Activated CD4-positive, alpha-beta T cell treated with anti-CD3 and anti-CD28 coated beads for 36 hours (primary cell): ENCODE data around the gene LHX6. TPM values are rescaled to one million over a fixed set of nuclear protein-coding genes. Genes with fewer than 3 reads are reported as not detected.

Source experiments
- ATAC-seq: fragments of 200-7000 bp; cut with Tn5 transposase; one replicate; pipeline ENCODE4 v1.10.0; 2021; ENCODE audit warnings: mild to moderate bottlenecking, moderate library complexity
- CTCF ChIA-PET: fragments of 350-600 bp; sonication (Branson Sonifier 250); formaldehyde crosslinking; loops from one replicate; lab custom pipeline; 2021; ENCODE audit warnings: antibody characterized with exemption; lab: Charles Lee
- POLR2A ChIA-PET: fragments of 350-600 bp; sonication (Branson Sonifier 250); formaldehyde crosslinking; loops from one replicate; lab custom pipeline; 2021; ENCODE audit warnings: antibody characterized with exemption, inconsistent platforms; lab: Charles Lee
- DNase-seq: peaks from one replicate; pipeline ENCODE4 v3.0.0-alpha.2; 2020
- H3K27ac Mint-ChIP-seq: one replicate; pipeline ENCODE4 v1.8.0; 2021; ENCODE audit warnings: mixed read lengths
- H3K27me3 Mint-ChIP-seq: one replicate; pipeline ENCODE4 v1.8.0; 2021; ENCODE audit warnings: mixed read lengths
- H3K36me3 Mint-ChIP-seq: one replicate; pipeline ENCODE4 v1.8.0; 2021; ENCODE audit warnings: low read depth, mixed read lengths
- H3K4me1 Mint-ChIP-seq: one replicate; pipeline ENCODE4 v1.8.0; 2021; ENCODE audit warnings: mixed read lengths
- H3K4me3 Mint-ChIP-seq: one replicate; pipeline ENCODE4 v1.8.0; 2021; ENCODE audit warnings: mild to moderate bottlenecking, moderate library complexity, mixed read lengths
- H3K9me3 Mint-ChIP-seq: one replicate; pipeline ENCODE4 v1.8.0; 2021; ENCODE audit warnings: low read depth, mixed read lengths
- intact Hi-C, 2 experiments: fragments of 100-400 bp; cut with DNase I in 1 of 2; cut with micrococcal nuclease in 1 of 2; formaldehyde crosslinking; loops; one replicate each; pipeline versions ENCODE4 v1.14.2 to v1.15.1; 2022 to 2024; cut with DNase I, micrococcal nuclease
- total RNA-seq, 2 experiments: library from RNA; stranded (reverse); gene quantifications; one replicate each; pipeline ENCODE4 v1.2.3, GENCODE V29; 2021

The LHX6 gene
- total RNA-seq, 2 experiments from 2014 or later = 0.11 TPM; not detected in 1

DNA sequence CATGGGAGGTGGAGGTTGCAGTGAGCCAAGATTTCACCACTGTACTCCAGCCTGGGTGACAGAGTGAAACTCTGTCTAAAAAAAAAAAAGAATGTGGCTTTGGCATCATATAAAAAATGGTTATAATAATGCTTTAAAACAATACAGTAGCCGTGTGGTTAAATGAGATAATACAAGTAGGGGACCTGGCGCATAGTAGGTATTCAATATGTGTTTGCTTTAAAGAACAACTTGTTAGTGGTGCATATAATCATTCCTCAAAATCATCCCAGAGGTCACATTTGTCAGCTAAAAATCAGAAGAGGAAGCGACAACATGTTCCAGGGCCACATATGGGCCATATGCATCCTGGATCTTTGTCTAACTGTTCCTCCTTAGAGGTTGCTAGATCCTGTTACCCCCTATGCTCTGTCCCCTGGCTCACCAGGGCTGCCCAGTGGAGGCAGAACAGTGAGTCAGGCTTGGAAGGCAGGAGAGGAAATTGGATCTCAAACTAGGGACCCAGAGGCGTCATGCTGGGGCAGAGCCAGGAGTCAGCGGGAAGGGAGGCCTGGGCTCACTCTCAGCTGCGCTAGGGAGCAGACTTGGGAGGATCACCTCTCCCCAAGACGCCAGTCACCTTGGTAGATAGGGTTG lies 27.7 kb downstream of the LHX6 start:
- Mint-ChIP-seq H3K36me3 (no peaks in the 10 kb centered on the region), H3K4me1 (no peaks in the 10 kb centered on the region), H3K27me3 (peaks cover 10% of the 10 kb centered on the region), H3K4me3 (no peak overlapping the region), H3K9me3 (no peaks in the 10 kb centered on the region), H3K27ac (no peak overlapping the region)
- ChIA-PET POLR2A (interaction anchor here (0.6 kb wide), 1 partner anchor 331 kb away, joined by 3 read pairs; no protein-coding TSS in a partner anchor), CTCF (no interaction called here)
- ATAC-seq (no peak), DNase-seq (no peak)
- intact Hi-C loops = no loop called here

DNA sequence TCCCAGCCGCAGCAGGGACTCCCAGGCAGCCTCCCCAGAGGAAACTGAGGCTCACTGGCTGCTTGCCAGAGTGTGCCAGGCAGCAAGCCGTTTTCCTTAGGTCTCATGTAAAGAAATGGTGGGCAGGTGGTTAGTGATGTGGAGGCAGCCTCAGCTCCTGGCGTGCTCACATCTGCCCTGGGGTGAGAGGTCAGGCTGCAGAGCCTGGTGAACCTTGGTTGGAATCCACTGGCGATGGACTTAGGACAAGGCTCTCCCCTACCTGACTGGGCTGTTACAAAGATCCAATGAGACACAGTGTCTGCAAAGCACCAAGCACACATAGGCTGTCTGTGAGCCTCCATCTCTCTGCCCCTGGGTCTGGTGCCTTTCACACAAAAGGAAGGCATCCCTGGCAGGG lies 30.9 kb downstream of the LHX6 start:
- H3K27ac Mint-ChIP-seq = no peak overlapping the region
- no peak overlapping the region for H3K4me3 Mint-ChIP-seq
- intact Hi-C loops = no loop called here
- CTCF ChIA-PET = no interaction called here
- no peaks in the 10 kb centered on the region for H3K9me3 Mint-ChIP-seq
- ATAC-seq = no peak
- DNase-seq = no peak
- POLR2A ChIA-PET = no interaction called here
- H3K36me3 Mint-ChIP-seq = no peaks in the 10 kb centered on the region
- H3K27me3 Mint-ChIP-seq = peaks cover 13% of the 10 kb centered on the region
- H3K4me1 Mint-ChIP-seq = no peaks in the 10 kb centered on the region

DNA sequence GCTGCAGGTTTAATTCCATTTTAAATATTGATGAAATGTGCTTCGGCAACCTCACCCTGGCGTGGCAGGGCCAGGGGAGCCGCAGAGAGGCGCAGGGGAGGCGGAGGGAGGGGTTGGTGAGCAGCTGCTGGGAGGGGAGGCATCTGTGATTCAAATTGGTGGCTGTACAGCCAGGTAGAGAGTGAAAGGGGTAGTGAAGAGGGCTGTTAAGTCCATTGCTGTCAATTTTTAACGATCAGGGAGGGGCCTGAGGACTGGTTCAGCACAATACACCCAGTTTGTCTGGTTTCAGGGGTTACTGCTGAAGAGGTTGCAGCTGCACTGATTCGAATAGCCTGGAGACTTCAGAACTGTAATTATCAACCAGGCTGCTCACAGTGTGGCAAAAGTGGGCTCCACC lies 31.3 kb downstream of the LHX6 start:
- intact Hi-C loops = no loop called here
- ChIA-PET POLR2A (no interaction called here), CTCF (no interaction called here)
- no peak for ATAC-seq
- Mint-ChIP-seq H3K9me3 (no peaks in the 10 kb centered on the region), H3K36me3 (no peaks in the 10 kb centered on the region), H3K27ac (no peak overlapping the region), H3K27me3 (peaks cover 13% of the 10 kb centered on the region), H3K4me1 (no peaks in the 10 kb centered on the region), H3K4me3 (no peak overlapping the region)
- no peak for DNase-seq

DNA sequence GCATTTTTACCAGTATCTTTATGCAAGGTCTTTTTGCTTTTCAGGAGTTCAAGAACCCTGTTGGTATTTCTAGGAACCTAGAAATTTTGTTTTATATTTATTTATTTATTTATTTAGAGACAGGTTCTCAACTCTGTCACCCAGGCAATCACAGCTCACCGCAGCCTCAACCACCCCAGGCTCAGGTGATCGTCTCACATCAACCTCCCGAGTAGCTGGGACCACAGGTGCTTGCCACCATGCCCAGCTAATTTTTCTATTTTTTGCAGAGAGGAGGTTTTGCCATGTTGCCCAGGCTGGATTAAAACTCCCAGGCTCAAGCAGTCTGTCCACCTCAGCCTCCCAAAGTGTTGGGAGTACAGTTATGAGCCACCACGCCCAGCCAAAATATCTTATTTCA lies 32.9 kb downstream of the LHX6 start:
- ATAC-seq = no peak
- intact Hi-C loops = no loop called here
- Mint-ChIP-seq H3K4me3 (no peak overlapping the region), H3K9me3 (no peaks in the 10 kb centered on the region), H3K4me1 (no peaks in the 10 kb centered on the region), H3K27ac (no peak overlapping the region), H3K36me3 (no peaks in the 10 kb centered on the region), H3K27me3 (peaks cover 13% of the 10 kb centered on the region)
- POLR2A ChIA-PET = no interaction called here
- CTCF ChIA-PET = interaction anchor here (0.6 to 1.1 kb wide), 2 partner anchors 96 to 206 kb away, joined by 3 to 4 read pairs; no protein-coding TSS in a partner anchor
- DNase-seq = no peak

DNA sequence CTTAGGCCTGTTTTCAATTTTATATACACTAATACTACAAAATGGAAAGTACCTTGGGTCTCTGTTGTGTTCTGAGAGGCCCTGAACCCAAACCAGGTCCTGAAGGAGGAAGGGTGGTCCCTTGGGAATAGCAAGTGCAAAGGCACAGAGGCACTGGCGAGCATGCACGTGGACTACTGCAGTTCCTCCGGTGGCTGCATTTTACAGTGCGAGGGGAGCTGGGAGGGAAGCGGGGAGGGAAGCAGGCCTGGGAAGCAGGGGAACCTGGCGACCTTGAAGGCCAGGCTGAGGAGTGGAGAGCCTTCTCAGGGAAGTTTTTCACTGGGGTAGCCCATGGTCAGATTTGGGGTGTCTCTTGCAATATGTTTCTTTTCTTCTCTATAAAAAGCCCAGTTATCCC lies 35.1 kb downstream of the LHX6 start:
- intact Hi-C loops = no loop called here
- ATAC-seq = no peak
- POLR2A ChIA-PET = no interaction called here
- H3K4me1 Mint-ChIP-seq = no peaks in the 10 kb centered on the region
- no peak for DNase-seq
- CTCF ChIA-PET = interaction anchor here (1.1 kb wide), 1 partner anchor 10 kb away, joined by 4 read pairs; no protein-coding TSS in a partner anchor
- no peak overlapping the region for H3K4me3 Mint-ChIP-seq
- H3K36me3 Mint-ChIP-seq = no peaks in the 10 kb centered on the region
- H3K9me3 Mint-ChIP-seq = no peaks in the 10 kb centered on the region
- peaks cover 13% of the 10 kb centered on the region for H3K27me3 Mint-ChIP-seq
- no peak overlapping the region for H3K27ac Mint-ChIP-seq

DNA sequence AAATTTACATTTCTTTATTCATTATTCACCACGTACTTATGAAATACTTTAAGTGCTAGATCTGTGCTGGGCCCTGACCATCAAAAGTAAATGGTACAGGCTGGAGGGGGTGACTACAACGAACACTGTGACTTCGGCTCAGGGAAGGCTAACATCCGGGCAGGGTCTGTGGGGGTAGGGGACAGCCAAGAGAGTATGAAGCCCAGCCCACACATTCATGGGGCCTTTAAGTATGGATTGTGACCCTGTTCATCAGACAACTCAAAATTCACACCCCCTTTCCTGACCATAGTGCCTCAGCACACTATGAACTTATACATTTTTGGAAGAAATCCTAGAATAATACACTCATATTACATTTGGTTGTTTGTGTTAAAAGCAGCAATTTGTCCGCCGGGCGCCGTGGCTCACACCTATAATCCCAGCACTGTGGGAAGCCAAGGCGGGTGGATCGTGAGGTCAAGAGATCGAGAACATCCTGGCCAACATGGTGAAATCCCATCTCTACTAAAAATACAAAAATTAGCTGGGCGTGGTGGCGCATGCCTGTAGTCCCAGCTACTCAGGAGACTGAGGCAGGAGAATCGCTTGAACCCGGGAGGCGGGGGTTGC lies 35.7 kb downstream of the LHX6 start:
- ChIA-PET CTCF (interaction anchor here (1.1 kb wide), 1 partner anchor 9 kb away, joined by 4 read pairs; no protein-coding TSS in a partner anchor), POLR2A (no interaction called here)
- H3K9me3 Mint-ChIP-seq = no peaks in the 10 kb centered on the region
- H3K4me1 Mint-ChIP-seq = no peaks in the 10 kb centered on the region
- no peak overlapping the region for H3K4me3 Mint-ChIP-seq
- intact Hi-C loops = no loop called here
- H3K27ac Mint-ChIP-seq = no peak overlapping the region
- ATAC-seq = no peak
- H3K36me3 Mint-ChIP-seq = no peaks in the 10 kb centered on the region
- DNase-seq = no peak
- H3K27me3 Mint-ChIP-seq = peaks cover 8% of the 10 kb centered on the region

DNA sequence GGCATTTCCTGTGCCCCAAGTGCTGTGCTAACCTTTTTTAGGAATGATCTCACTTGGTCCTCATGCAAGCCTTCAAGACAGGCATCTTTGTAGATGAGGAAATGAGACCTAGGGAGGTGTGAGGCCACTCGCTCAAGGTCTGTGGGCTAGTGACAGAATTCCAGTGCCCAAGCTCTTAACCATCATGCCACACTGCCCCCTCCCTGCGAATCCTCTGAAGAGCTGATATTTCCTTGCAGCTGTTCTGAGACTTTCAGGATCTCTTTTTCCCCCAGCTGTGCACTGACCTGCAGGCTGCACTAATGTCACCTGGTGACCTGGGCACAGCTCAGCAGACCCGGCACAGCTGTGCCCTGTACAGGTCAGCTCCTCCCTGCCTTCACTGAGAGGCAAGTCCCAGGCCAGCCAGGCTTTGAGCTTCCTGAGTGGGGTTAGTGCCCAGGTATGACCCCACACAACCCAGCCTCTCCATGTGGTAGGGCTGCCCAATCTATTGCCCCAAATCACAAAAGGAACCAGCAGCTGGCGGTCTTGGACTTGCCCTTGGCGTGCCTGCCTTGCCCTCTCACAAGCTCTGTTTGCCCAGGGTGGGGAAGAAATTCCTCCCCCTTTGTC lies 36.4 kb downstream of the LHX6 start:
- no peaks in the 10 kb centered on the region for H3K4me1 Mint-ChIP-seq
- POLR2A ChIA-PET = no interaction called here
- H3K4me3 Mint-ChIP-seq = no peak overlapping the region
- H3K36me3 Mint-ChIP-seq = no peaks in the 10 kb centered on the region
- H3K27me3 Mint-ChIP-seq = peaks cover 8% of the 10 kb centered on the region
- H3K27ac Mint-ChIP-seq = no peak overlapping the region
- DNase-seq (no peak), ATAC-seq (no peak)
- no peaks in the 10 kb centered on the region for H3K9me3 Mint-ChIP-seq
- intact Hi-C loops = no loop called here
- CTCF ChIA-PET = interaction anchor here (0.6 kb wide), 1 partner anchor 94 kb away, joined by 3 read pairs; no protein-coding TSS in a partner anchor

DNA sequence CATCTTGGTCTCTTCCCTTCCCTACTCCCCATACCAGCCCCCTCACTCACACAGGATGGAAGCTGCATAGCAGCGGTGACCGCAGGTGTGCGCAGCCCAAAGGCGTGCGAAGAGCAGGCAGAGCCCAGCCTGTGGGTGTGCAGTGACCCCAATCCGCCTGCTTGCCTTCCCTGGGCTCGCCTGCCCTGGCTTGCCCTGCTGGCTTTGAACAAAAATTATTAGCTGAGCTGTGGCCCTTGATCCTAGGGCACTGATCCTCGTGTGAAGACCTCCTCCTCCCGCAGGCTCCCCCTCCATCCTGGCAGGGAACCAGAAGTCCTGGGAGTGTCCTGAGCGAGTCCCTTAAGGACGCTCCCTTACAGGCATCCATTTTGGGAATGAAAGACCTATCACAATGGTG lies 37.2 kb downstream of the LHX6 start:
- H3K36me3 Mint-ChIP-seq = no peaks in the 10 kb centered on the region
- H3K9me3 Mint-ChIP-seq = no peaks in the 10 kb centered on the region
- H3K27ac Mint-ChIP-seq = no peak overlapping the region
- H3K4me1 Mint-ChIP-seq = no peaks in the 10 kb centered on the region
- ATAC-seq (no peak), DNase-seq (no peak)
- H3K27me3 Mint-ChIP-seq = peaks cover 3% of the 10 kb centered on the region
- POLR2A ChIA-PET = interaction anchor here (0.5 kb wide), 1 partner anchor 817 kb away, joined by 3 read pairs; no protein-coding TSS in a partner anchor
- CTCF ChIA-PET = interaction anchor here (0.6 to 1.1 kb wide), 3 partner anchors 73 to 119 kb away, joined by 3 to 4 read pairs (median 3); partner anchors contain the start of genes MRRF and RBM18
- no peak overlapping the region for H3K4me3 Mint-ChIP-seq
- intact Hi-C loops = no loop called here

DNA sequence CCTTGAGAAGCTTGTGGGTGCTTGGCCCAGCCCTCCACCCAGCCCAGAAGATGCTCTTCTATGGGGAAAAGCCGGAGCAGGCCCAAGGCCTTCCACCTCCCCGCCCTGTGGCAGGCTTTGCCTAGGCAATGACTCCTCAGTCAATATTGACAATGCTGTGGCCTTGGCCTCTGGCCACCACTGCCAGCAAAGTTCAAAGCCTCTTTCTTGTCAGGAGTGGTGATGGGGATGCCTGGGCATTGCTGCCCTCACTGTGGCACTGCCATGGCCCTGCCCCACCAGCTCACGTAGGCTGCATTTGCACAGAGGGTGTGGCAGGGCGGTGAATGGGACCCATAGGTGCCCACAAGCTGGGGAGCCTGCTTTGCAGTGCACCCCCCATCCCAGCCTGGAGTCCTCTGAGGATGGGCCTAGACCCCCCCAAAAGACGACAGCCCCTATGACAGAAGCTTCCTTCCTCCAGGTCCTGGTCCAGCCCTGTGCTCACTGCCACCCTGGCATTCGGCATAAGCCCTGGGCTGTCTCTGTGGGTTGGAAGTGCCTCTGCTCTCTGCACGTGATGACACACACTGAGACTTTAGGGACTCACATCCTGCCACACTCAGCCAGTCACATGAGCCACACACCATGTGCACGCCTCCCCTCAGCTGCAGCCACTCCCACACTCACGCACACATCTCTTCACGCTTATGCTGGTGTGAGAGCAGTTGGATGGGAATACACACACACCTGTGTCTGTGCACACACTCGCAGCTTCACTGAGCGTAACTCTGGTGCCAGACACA lies 38.0 kb downstream of the LHX6 start:
- H3K4me3 Mint-ChIP-seq = no peak overlapping the region
- no peaks in the 10 kb centered on the region for H3K4me1 Mint-ChIP-seq
- ATAC-seq = peak; percentile 78
- H3K27ac Mint-ChIP-seq = no peak overlapping the region
- H3K27me3 Mint-ChIP-seq = peaks cover 3% of the 10 kb centered on the region
- DNase-seq = peak; percentile 41
- POLR2A ChIA-PET = no interaction called here
- CTCF ChIA-PET = interaction anchor here (0.9 to 1.1 kb wide), 2 partner anchors 74 to 120 kb away, joined by 3 to 4 read pairs; partner anchors contain the start of genes MRRF and RBM18
- H3K36me3 Mint-ChIP-seq = no peaks in the 10 kb centered on the region
- intact Hi-C loops = no loop called here
- no peaks in the 10 kb centered on the region for H3K9me3 Mint-ChIP-seq

DNA sequence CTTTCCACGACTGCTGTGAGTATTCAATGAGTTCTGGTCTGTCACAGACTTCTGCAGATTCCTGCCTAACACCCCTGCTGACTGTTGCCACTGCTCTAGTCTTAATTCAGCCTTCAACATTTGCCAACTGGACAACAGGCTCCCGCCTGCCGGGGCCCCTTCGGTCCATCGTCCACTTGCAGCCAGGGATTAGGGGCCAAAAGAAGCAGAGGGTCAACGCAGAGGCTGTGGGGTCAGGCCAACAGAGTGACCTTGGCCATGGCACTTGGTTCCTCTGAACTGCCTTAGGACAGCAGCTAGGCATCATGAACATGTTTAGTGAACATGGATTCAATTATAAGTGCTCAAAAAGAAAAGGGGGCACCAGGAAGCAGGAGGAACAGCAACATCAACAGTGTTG lies 40.4 kb downstream of the LHX6 start:
- no peak for DNase-seq
- POLR2A ChIA-PET = no interaction called here
- no peak overlapping the region for H3K4me3 Mint-ChIP-seq
- CTCF ChIA-PET = interaction anchor here (0.7 kb wide), 1 partner anchor 63 kb away, joined by 3 read pairs; no protein-coding TSS in a partner anchor
- ATAC-seq = no peak
- intact Hi-C loops = no loop called here
- H3K27me3 Mint-ChIP-seq = peaks cover 2% of the 10 kb centered on the region
- no peaks in the 10 kb centered on the region for H3K36me3 Mint-ChIP-seq
- H3K27ac Mint-ChIP-seq = no peak overlapping the region
- no peaks in the 10 kb centered on the region for H3K9me3 Mint-ChIP-seq
- no peaks in the 10 kb centered on the region for H3K4me1 Mint-ChIP-seq
